ENCODE data around the gene ACOX2.

The ACOX2 gene

DNA sequence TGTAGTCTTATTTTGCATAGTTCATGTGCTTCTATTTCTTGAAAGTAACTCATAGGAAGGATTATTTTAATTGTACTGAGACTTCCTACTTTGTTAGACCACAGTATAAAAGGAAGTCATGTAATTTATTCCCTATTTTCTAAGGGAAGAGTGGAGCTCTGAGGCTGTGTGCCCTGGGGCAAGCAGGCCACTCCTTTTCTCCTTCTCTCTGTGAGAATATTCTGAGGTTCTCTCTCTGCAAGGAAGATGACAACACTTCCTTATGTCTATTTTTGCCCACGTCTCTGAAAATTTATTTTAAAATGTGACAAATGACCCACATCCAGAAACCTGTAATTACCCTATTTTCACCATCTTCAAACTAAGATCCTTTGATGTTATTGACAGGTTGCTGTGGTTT is 34.1 kb downstream of the ACOX2 start:
- no peak for DNase-seq

DNA sequence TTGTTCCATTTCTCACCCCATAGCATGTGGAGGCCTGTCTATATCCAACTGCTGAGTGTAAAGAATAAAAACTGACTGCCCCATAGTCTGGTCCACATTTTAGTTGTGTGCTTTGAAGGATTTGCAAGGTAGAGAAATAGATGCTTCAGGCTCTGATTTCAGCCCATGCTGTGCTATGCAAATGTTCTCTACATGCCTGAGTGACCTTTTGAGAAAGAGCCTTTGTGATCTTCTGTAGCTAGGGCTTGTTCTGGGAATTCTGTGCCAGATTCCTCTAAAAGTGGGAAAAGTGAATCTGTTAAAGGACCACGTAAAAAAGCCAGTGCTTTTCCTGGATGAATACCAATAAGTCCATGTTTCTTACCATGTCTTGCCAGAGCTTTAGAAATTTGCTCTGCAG is 39.9 kb downstream of the ACOX2 start:
- no peak for DNase-seq

DNA sequence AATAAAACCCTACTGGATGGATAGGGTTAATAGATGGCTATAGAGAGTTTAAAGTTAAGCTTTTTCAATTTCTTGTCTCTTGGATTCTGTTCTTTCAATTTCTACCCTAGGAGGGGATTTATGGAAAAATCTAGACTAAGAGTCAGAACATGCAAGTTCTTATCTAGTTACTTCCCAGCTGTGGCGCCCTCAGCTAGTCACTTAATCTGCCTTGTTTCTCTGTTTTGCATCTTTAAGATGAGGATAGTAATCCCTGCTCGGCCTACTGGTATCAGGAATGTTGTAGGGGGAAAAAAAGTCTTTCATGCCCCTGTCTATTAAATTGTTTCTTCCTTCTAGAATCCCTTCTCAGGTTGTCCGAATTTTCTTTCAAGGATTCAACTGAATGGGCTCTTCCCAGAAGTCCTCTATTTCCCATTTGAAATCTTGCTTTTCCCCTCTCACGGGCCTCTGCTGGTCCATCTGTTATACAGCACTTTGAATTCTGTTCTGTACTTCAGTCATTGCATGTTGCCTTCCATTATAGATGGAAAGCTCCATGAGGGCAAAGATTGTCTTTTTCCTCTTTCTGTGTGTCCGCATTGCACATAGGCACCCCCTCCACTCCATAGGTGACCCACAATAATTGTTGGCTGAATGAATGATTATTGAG is 40.7 kb downstream of the ACOX2 start:
- DNase-seq = no peak

DNA sequence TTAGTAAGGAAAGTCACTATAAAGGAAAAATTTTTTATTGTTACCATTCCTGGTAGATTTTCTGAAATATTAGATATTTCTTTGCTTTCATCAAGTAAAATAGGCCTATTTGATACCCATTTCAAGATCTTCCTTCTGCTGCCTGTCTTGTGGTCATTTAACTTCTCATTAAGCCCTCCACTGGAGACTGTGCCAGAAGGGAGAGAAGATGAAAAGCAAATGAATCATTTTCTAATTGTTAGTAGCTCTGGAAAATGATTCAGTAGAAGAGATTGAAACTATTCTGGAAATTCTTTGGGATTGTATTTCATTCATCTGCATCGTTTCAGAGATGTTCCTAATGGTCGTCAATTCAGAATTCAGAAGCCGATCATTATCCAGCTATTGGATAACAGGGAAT is 41.9 kb downstream of the ACOX2 start:
- no peak for DNase-seq

DNA sequence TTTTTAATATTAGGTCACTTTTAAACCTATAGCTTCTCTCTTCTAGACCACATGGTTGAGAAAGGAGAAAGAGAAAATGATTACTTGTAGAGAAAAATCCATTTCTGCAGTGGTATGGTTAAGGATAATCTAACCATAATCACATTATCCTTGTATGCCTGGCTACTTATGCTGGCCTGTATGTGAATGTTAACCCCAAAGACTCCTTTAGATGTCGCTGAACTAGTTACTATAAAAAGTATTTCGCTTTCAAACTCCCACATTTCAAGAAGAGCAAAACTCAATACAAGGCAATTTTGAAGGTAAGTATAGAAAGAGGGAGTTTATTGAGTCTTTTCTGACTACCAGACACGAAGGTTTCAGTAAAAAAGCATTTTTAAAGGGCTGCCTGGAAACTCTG is 42.9 kb downstream of the ACOX2 start:
- no peak for DNase-seq

DNA sequence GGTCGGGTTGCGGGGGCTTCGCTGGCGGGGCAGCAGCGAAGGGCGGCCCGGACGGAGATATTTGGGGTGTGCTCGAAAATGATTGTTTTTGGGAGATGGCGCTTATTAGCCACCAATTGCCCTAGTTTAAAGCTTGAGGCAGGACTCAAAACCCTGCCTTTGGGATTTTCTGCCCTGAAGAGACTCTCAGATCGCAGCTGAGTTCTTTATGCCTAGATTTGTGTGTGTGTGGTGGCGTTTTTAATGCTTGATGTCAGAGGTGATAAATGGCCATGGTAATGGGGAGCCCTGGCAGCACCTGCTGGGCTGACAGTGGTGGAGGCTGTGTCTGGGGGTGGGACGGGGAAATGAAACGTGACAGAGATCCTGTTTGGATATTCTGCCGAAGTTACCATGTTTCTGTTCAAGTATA is 44.5 kb downstream of the ACOX2 start:
- no peak for DNase-seq

DNA sequence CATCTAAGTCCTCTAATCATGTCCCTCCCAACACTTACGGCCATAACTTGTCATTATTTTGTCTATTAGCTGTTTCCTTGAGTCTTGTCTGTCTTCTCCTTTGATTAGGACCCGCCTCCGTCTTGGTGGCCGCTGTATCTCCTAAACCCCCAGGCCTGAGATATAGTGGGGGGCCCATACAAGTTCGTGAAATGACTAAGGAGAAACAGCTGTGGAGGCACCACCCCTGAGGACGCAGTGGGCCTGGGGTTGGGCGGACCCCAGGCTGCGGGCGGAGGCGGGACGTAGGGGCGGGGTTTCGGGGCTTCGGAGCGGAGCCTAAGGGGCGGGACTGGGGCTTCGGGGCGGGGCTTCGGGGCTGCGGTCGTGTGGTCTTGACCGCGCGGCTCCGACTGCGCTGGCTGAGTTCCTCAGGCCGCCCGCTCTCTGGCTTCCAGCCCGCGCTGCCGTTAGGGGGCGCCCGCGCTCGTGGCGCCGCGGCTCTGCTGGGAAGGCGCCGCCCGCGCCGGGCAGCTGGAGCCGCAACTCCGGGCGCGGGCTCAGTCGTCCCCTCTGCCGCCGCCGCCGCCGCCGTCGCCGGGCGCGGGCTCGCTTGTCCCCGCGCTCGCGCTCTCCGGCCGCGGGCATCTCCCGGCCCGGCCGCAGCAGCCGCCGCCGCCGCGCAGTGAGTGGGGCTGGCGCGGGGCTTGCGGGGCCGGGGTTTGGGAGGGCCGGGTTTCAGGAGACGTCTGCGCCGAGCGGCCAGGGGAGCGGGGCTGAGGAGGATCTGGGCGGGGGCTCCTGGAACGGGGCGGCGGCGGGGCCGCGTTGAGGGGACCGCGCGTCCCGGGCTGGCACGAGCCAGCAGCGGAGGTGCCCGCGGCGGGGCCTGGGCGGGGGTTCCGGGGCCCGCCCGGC is 45.2 kb downstream of the ACOX2 start, which contains the start of gene KCTD6:
TSS of gene KCTD6 (plus strand) at position 591 of the 897 bp plus-strand sequence. CDS start 6,660 bp downstream, outside the sequence.
- peak; percentile 78 for DNase-seq

DNA sequence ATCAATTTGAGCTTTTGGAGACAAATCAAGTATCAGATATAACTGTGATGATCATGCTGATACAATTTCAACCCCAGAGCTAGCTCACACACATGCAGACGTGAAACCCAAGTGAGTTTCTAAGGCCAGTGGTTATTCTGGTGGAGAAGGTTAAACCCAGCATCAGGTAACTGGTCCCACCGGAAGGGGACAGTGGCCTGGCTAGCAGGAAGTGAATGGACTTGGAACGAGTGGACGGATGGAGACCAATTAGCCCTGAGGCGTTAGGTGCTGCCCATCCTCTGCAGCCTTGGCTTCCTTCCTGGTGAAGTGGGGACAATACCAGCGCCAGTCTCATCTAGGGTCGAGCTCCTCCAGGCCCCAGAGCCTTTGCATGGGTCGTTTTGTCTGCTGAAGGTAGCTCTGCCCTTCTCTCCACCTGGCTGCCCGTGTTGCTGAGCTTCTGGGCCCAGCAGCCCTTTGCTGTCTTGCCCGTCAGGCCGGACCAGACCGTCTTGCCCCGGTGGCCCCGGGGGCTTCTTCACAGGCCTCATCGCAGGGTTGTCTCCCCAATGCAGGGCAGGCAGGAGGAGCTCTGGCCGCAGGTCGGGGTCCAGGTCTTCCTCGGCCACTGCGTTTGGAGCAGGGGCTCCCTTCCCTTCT is 46.0 kb downstream of the ACOX2 start:
- DNase-seq = no peak

DNA sequence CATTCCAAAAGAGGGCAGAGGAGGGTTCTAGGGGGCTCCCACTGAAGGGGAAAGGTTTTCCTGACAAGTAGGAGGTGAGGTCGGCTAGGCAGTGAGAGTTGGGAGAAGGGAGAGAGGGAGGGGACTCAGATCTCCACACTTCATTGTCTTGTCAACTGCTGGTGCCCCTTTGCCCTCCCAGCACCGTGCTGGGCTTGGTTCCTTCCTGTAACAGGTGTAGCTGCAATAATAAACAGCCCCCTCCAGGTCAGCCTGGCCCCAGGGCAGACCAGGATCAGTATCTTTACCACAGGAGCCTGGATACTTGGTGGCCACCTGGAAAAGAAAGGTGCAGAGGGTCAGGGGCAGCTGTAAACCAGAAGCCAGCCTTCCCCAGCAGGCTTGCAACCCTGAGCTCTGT is 48.0 kb downstream of the ACOX2 start:
- DNase-seq = no peak

DNA sequence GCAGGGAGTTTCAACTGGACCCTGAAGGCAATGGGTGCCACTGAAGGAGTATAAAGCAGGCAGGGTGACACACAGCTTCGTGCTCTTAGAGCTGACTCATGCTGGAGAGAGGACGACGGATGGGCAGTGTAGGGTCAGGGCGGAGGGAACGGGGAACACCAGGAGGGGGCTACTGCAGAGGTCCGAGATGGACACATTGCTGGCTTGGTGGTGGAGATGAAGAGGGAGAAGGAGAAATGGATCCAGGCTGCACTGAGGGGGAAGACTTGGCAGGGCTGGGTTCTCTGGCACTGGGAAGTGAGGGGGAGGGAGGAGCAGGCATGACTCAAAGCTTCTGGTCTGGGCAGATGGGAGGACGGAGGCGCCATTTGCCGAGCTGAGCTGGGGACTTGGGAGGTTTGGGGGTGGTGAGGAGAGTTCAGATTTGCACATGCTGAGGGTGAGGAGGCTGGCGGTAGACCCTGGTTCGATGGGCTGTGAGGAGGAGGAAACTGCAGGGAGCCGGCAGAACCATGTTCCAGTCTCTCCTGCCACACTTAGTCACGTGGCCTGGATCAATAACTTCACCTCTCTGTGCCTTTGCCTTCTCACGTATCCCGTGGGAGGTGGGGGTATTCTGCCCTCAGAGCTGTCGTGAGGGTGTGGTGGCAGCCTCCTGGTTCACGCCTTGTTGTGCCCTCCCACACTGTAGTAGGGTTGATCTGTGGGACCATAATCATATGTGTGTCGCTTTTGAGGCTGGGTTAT is 49.7 kb downstream of the ACOX2 start:
- no peak for DNase-seq

DNA sequence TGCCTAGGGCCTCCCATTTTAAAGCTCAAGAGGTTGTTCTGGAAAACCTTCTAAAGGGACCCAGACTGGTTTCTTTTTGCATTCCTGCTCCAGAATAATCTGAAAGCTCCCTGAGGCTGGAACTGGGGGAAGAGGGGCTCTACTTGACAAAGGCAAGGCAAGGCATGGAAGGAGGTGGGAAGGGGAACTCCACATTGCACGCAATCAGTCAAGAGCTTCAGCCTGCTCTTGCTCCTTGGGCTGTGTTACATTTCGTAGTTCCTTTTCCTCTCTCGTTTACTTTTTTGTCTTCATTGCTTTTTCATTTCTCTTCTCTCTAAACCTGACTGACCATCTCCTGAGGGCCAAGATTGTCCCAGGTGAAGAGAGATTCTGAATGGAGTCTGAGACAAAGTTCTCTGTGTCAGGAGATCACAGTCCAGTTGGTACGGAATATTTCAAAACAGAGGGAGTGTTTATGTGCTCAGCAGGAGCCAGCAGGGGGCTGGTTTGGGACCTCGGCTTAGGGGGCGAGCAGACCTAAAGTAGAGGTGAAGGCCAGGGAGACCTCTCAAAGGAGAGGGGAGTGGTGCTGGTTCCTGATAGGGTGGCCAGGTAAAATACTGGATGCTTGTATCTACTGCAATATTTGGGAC is 51.1 kb downstream of the ACOX2 start:
- DNase-seq = no peak

DNA sequence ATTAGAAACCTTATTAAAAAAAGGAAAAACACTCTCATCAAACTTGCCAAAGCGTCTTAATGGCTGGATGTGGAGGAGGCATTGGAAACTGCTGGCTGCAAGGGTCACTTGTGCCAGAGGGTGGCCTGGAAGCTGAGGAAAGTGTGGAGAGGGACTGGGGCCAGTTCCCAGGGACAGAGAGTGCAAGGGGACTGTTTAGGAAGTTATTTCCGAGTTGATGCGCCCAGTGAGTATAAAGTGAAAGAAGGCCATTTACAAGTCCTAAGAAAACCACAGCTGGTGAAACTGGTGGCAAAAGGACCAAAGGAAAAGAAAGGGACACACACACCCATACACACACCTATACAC is 52.3 kb downstream of the ACOX2 start:
- no peak for DNase-seq

DNA sequence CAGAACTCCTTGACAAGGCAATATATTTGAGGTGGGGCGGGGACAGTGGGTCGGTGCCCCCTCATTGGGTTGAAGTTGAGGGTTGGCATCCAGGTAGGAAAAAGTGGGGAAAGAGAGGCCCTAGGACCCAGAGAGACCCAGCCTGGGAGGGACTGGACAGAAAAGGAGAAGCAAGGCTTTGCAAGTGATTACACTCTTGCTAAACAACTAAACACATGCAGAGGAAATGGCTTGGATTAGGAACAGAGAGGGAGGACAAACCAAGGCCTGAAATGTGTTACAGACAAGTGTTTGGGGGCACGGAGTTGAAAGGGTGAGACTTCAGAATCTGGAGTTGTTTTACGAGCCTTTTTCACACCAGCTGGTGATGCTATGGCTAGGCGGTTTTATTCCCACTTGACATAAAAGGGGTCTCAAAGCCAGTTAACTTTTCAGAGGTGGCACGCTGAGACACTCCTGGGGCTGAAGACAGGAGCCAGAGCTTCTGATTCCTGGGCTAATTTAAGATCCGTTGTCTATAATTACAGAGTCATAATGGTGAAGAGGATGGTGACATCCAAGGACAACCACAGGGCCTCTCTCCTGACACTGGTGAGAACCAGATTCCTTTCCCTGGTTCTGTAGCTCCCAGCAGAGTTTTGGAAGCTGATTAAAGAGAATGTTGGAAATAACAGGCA is 52.8 kb downstream of the ACOX2 start:
- DNase-seq = no peak

DNA sequence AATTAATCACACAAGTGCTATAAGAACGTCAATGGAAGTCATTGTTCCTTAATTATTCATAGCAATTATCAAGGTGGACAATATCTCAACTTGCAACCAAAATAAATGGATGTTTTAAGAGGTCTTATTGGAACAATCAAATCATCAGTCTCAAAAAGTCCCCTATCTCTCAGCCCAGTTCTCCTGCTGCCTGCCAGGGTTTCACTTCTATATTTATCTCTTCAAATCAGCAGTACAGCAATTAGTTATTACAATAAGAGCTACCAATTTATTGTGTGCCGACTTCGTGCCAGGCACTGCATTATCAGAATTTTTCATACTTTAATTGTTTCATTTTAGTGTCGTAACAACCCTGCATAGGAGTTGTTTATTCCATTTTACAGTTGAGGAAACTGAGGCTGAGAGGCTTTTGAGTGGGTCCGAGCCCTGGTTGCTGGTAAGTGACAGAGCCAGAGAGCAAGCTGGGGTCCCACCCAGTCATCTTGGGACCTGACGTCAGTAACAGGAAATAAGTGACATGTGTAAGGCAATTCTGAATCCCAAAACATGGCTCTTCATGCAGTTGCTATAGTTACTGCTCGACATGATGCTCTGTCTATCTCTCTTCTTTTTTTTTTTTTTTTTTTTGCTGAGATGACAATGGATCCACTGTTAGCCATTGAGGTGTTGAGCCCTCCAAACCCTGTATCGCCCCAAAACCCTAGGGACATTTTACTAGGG is 53.9 kb downstream of the ACOX2 start:
- DNase-seq = no peak

DNA sequence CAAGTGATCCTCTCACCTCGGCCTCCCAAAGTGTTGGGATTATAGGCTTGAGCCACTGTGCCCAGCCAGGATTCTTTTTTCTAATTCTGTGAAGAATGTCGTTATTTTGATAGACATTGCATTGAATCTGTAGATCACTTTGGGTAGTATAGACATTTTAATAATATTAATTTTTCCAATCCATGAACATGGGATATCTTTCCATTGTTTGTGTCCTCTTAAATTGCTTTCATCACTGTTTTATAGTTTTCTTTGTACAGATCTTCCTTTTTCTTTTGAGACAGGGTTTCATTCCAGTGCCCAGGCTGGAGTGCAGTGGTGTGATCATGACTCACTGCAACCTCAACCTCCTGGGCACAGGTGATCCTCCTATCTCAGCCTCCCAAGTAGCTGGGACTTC is 56.7 kb downstream of the ACOX2 start:
- no peak for DNase-seq

DNA sequence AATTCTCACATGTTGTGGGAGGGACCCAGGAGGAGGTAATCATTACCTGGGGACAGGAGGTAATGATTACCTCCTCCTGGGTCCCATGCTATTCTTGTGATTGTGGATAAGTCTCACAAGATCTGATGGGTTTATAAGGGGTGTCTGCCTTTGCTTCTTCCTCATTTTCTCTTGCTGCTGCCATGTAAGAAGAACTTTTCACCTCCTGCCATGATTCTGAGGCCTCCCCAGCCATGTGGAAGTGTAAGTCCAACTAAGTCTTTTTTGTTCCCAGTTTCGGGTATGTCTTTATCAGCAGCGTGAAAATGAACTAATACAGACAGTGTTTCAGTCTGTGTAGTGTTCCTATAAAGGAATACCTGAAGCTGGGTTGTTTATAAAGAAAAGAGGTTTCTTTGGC is 58.2 kb downstream of the ACOX2 start:
- DNase-seq = no peak

DNA sequence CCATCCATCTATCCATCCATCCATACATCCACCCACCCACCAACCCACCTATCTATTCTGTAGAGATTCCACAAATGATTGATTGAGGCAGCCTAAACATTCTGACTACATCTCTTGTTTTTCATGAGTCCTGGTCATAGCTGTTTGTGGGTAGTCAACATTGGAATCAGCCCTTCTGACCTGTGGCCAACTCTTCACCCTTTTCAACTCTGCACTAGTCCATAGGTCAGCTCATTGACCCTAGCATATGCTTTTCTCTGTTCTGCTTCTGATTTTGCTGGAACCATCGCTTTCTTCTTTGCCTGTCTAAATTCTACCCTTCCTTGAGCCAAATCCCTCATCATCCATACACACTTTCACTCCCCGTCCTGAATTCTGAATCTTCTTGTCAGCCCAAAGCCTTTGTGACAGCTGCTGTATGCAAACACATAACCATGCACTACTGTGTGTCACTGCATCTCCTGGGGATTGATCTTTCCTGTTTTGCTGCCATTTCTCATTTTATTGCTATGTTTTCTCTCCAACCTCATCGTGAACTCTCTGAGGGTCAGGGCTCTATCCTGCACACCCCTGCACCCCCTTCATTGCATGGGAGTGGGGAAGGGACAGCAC is 61.9 kb downstream of the ACOX2 start:
- DNase-seq = no peak

DNA sequence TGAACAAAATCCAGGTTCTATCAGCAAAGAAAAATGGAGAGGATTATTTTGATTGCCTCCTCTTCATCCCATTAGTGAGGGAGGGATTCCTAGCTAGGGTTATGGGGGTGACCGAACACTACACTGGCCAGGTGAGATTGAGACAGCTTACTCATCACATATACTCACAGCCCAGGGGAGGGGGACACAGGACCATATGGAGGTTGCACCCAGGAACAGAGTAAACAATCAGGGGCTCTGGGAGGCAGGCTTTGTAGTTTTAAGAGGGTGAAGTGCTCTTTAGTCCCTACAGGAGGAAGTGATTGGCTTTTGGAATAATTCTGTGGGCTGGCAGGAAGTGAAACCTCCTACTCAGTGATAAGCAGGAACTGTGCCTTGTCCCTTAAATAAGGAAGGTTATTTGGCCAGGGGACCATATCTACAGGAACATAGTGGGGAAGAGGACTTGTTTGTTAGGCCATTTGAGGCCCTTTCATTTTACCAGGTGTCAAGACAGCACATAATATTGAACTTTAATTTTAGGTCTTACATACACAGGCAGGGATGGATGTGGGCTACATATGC is 62.6 kb downstream of the ACOX2 start:
- no peak for DNase-seq

DNA sequence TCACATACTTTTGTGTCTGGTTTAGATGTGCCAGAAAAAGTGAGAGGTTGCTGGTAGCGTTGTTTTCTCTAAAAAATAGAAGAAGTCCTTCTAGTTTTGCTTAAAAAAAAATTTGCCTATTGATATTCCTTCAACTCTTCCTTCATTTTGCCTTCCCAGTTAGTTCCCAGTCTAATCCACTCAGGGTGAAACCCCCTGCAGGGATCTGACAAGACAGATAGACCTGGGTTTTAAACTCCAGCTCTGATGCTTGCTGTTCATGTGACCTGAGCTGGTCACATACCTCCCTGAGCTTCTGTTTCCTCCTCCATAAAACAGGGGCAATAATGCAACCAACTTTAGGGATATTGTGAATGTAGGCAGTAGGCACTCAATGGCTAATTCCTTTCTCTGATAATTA is 63.7 kb downstream of the ACOX2 start:
- DNase-seq = no peak

DNA sequence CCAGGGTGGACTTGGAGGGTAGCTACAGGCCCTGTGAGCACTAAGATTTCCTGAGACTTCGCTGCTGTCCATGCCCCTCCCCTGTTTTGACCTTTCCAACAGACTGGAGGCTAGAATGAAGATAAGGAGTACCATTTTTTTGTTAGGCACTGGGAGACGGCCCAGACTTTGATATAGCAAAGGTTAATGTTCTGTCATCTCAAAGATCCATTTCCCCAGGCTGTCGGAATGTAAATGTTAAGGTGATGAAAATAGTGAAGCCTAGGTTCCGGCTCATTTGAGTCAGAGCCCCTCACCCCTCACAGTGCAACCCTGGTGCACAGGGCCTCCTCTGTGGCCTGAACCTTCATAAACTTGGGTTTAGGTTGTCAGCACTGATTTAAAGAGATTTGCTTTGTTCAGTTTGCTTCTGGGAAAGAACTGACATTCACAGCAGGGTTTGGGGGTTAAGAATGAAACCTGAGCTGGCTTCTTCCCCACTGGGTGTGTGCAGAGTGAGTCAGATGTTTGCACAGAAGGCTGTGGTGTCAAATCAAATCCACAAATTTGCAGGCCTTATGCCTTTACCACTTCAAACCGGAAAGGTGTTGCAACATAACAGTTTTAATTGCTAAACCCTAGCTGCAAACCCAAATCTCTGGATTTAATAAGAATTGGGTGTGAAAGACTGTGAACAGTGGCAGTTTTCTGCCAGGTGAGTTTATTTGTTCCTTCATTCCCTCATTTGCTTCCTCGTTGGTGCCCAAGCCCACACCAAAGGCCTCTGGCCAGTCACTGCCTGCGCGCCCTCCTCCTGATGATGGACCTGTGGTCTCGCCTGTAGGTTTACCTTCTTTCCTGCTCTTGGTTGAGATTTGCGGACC is 65.7 kb downstream of the ACOX2 start:
- peak; percentile 55 for DNase-seq
